ENCODE measurements around the gene ZNF521.
"Not testable (repeated sequence)": the region's sequence is repeated elsewhere in the genome, so short reads cannot be mapped to it uniquely, and the experiment has no call there.

ZNF521 gene

GRCh38 chr18:25038261-25038660 lies 313.7 kb downstream of the ZNF521 start:
- Histone ChIP-seq H3K4me3 (replicated peaks; ENCODE audit: low read depth, low read length) (no peak overlapping the region), H3K36me3 (ENCODE audit: control insufficient read depth, insufficient read depth, low read length) (no peaks in the 10 kb centered on the region), H3K27me3 (replicated peaks; ENCODE audit: control insufficient read depth, insufficient read depth, low read length) (no peaks in the 10 kb centered on the region; the same call in 1 of the 2 replicates)
- no peak for TF ChIP-seq CTCF (IDR thresholded peaks at IDR 0.05; ENCODE audit: insufficient read depth, low read length, poor library complexity, severe bottlenecking)
- no peak for DNase-seq (ENCODE audit: extremely low read depth, insufficient read length)

- Histone ChIP-seq H3K27me3 (replicated peaks; ENCODE audit: control insufficient read depth, insufficient read depth, low read length) (no peaks in the 10 kb centered on the region), H3K4me3 (replicated peaks; ENCODE audit: low read depth, low read length) (no peak overlapping the region), H3K36me3 (ENCODE audit: control insufficient read depth, insufficient read depth, low read length) (no peaks in the 10 kb centered on the region)
- TF ChIP-seq CTCF (IDR thresholded peaks at IDR 0.05; ENCODE audit: insufficient read depth, low read length, poor library complexity, severe bottlenecking): no peak
- no peak for DNase-seq (ENCODE audit: extremely low read depth, insufficient read length)
Observed at GRCh38 chr18:25033747-25034471, 318.1 kb downstream of the ZNF521 start.

- not testable (repeated sequence) for H3K36me3 ChIP-seq (ENCODE audit: control insufficient read depth, insufficient read depth, low read length); H3K27me3 ChIP-seq (replicated peaks; ENCODE audit: control insufficient read depth, insufficient read depth, low read length); H3K4me3 ChIP-seq (replicated peaks; ENCODE audit: low read depth, low read length); DNase-seq (ENCODE audit: extremely low read depth, insufficient read length)
Observed at GRCh38 chr18:25033175-25033574, 318.8 kb downstream of the ZNF521 start.

GRCh38 chr18:25029802-25030201 lies 322.2 kb downstream of the ZNF521 start:
- no peak for TF ChIP-seq CTCF (IDR thresholded peaks at IDR 0.05; ENCODE audit: insufficient read depth, low read length, poor library complexity, severe bottlenecking)
- H3K4me3 ChIP-seq (replicated peaks; ENCODE audit: low read depth, low read length): no peak overlapping the region
- no peaks in the 10 kb centered on the region for H3K27me3 ChIP-seq (replicated peaks; ENCODE audit: control insufficient read depth, insufficient read depth, low read length)
- DNase-seq (ENCODE audit: extremely low read depth, insufficient read length): no peak
- H3K36me3 ChIP-seq (ENCODE audit: control insufficient read depth, insufficient read depth, low read length): no peaks in the 10 kb centered on the region

- no peak for TF ChIP-seq CTCF (IDR thresholded peaks at IDR 0.05; ENCODE audit: insufficient read depth, low read length, poor library complexity, severe bottlenecking)
- no peak for DNase-seq (ENCODE audit: extremely low read depth, insufficient read length)
- Histone ChIP-seq H3K36me3 (ENCODE audit: control insufficient read depth, insufficient read depth, low read length) (no peaks in the 10 kb centered on the region), H3K4me3 (replicated peaks; ENCODE audit: low read depth, low read length) (no peak overlapping the region), H3K27me3 (replicated peaks; ENCODE audit: control insufficient read depth, insufficient read depth, low read length) (no peaks in the 10 kb centered on the region)
Observed at GRCh38 chr18:25019931-25020330, 332.0 kb downstream of the ZNF521 start.

GRCh38 chr18:25019086-25019860 lies 332.7 kb downstream of the ZNF521 start:
- H3K4me3 ChIP-seq (replicated peaks; ENCODE audit: low read depth, low read length): no peak overlapping the region
- no peaks in the 10 kb centered on the region for H3K27me3 ChIP-seq (replicated peaks; ENCODE audit: control insufficient read depth, insufficient read depth, low read length)
- no peak for DNase-seq (ENCODE audit: extremely low read depth, insufficient read length)
- TF ChIP-seq CTCF (IDR thresholded peaks at IDR 0.05; ENCODE audit: insufficient read depth, low read length, poor library complexity, severe bottlenecking): no peak
- H3K36me3 ChIP-seq (ENCODE audit: control insufficient read depth, insufficient read depth, low read length): no peaks in the 10 kb centered on the region
